GM23338 (cell line): ENCODE measurements around the gene GRIN1. TPM values are rescaled to one million over a fixed set of nuclear protein-coding genes. Genes with fewer than 3 reads are reported as not detected.

Source experiments
- ATAC-seq: fragments of 200-7000 bp; cut with Tn5 transposase; 3 replicates; pipeline ENCODE4 v1.9.1; 2020
- DNase-seq: peaks from one replicate; pipeline ENCODE4 v3.0.0-alpha.2; 2015; ENCODE audit warnings: low spot score
- H2AFZ ChIP-seq: fragments of 200-600 bp; sonication (generic); 2 replicates; pipeline ENCODE4 v1.8.0; 2016; ENCODE audit warnings: antibody characterized with exemption, mild to moderate bottlenecking, moderate library complexity
- H3F3A ChIP-seq: fragments of 200-600 bp; sonication (generic); replicated peaks from 2 replicates; pipeline ENCODE4 v1.8.0; 2017; ENCODE audit warnings: antibody characterized with exemption, mixed run types, low read depth
- H3K27ac ChIP-seq: fragments of 200-600 bp; sonication (generic); 2 replicates; pipeline ENCODE4 v1.6.1; 2016; ENCODE audit warnings: low read depth
- H3K27me3 ChIP-seq: fragments of 200-600 bp; sonication (generic); 2 replicates; pipeline ENCODE4 v1.8.0; 2016; ENCODE audit warnings: mild to moderate bottlenecking, mixed run types, moderate library complexity; ENCODE audit not compliant: insufficient read depth
- H3K36me3 ChIP-seq: fragments of 200-600 bp; sonication (generic); 2 replicates; pipeline ENCODE4 v1.8.0; 2016; ENCODE audit warnings: mild to moderate bottlenecking; ENCODE audit not compliant: insufficient read depth
- H3K4me1 ChIP-seq: fragments of 200-600 bp; sonication (generic); 2 replicates; pipeline ENCODE4 v1.8.0; 2016; ENCODE audit warnings: mild to moderate bottlenecking, moderate library complexity; ENCODE audit not compliant: insufficient read depth
- H3K4me2 ChIP-seq: fragments of 200-600 bp; sonication (generic); 2 replicates; pipeline ENCODE4 v1.7.1; 2017; ENCODE audit warnings: mixed run types
- H3K4me3 ChIP-seq: fragments of 200-600 bp; sonication (generic); 2 replicates; pipeline ENCODE4 v1.6.1; 2016; ENCODE audit warnings: mixed run types
- H3K79me2 ChIP-seq: fragments of 200-600 bp; sonication (generic); replicated peaks from 2 replicates; pipeline ENCODE4 v1.8.0; 2017; ENCODE audit warnings: mild to moderate bottlenecking; ENCODE audit not compliant: insufficient read depth
- H3K9me2 ChIP-seq: fragments of 200-600 bp; sonication (generic); 2 replicates; pipeline ENCODE4 v1.8.0; 2017; ENCODE audit not compliant: insufficient read depth
- H4K20me1 ChIP-seq: fragments of 200-600 bp; sonication (generic); replicated peaks from 2 replicates; pipeline ENCODE4 v1.8.0; 2017; ENCODE audit warnings: mild to moderate bottlenecking; ENCODE audit not compliant: insufficient read depth
- H3K27ac Mint-ChIP-seq: 2 replicates; pipeline ENCODE4 v1.8.0; 2020; ENCODE audit warnings: inconsistent platforms, mild to moderate bottlenecking, moderate library complexity, mixed read lengths
- H3K27me3 Mint-ChIP-seq: 3 replicates; pipeline ENCODE4 v1.8.0; 2022; ENCODE audit warnings: low read depth, mild to moderate bottlenecking, moderate library complexity, mixed read lengths, inconsistent platforms; ENCODE audit not compliant: insufficient read depth, poor library complexity
- H3K36me3 Mint-ChIP-seq: 3 replicates; pipeline ENCODE4 v1.8.0; 2021; ENCODE audit warnings: low read depth, mild to moderate bottlenecking, inconsistent platforms, moderate library complexity, mixed read lengths
- H3K4me1 Mint-ChIP-seq: 3 replicates; pipeline ENCODE4 v1.8.0; 2020; ENCODE audit warnings: mild to moderate bottlenecking, inconsistent platforms, mixed read lengths
- H3K4me3 Mint-ChIP-seq: 3 replicates; pipeline ENCODE4 v1.8.0; 2021; ENCODE audit warnings: moderate library complexity, mild to moderate bottlenecking, inconsistent platforms, mixed read lengths
- H3K9me3 Mint-ChIP-seq: 3 replicates; pipeline ENCODE4 v1.8.0; 2020; ENCODE audit warnings: moderate library complexity, mild to moderate bottlenecking, inconsistent platforms, mixed read lengths
- CREB1 ChIP-seq: fragments of 250-450 bp; sonication (Bioruptor Pico); IDR thresholded peaks from 2 replicates; pipeline ENCODE4 v1.5.0; 2020; ENCODE audit warnings: low read depth, mild to moderate bottlenecking, moderate library complexity
- EZH2 ChIP-seq: fragments of 200-600 bp; sonication (generic); IDR thresholded peaks from one replicate; pipeline ENCODE4 v1.8.0; 2017; ENCODE audit warnings: antibody characterized with exemption, mild to moderate bottlenecking, low read depth; ENCODE audit not compliant: unreplicated experiment
- EZH2phosphoT487 ChIP-seq: fragments of 200-600 bp; sonication (generic); IDR thresholded peaks from one replicate; pipeline ENCODE4 v1.8.1; 2018; ENCODE audit warnings: antibody characterized with exemption; ENCODE audit not compliant: unreplicated experiment
- JUNB ChIP-seq: IDR thresholded peaks from one replicate; pipeline ENCODE4 v1.6.1; 2016; ENCODE audit warnings: antibody characterized with exemption; ENCODE audit not compliant: unreplicated experiment
- NANOG ChIP-seq: IDR thresholded peaks from 2 replicates; pipeline ENCODE4 v1.6.1; 2016; ENCODE audit warnings: antibody characterized with exemption, borderline replicate concordance
- POLR2AphosphoS5 ChIP-seq: IDR thresholded peaks from 2 replicates; pipeline ENCODE4 v1.6.1; 2016; ENCODE audit warnings: antibody characterized with exemption, low read depth
- STAT1 ChIP-seq: IDR thresholded peaks from one replicate; pipeline ENCODE4 v1.6.1; 2016; ENCODE audit warnings: antibody characterized with exemption; ENCODE audit not compliant: unreplicated experiment
- ZNF114 ChIP-seq: fragments of 250-450 bp; sonication (Bioruptor Pico); IDR thresholded peaks from 2 replicates; pipeline ENCODE4 v1.5.0; 2020; ENCODE audit warnings: mild to moderate bottlenecking, moderate library complexity
- ZNF331 ChIP-seq: fragments of 250-450 bp; sonication (Bioruptor Pico); IDR thresholded peaks from 2 replicates; pipeline ENCODE4 v1.5.0; 2020; ENCODE audit warnings: low read depth, mild to moderate bottlenecking, moderate library complexity
- polyA plus RNA-seq: library from polyadenylated mRNA; unstranded; fragments of >200 nt; fragmentation: Nextera tagmentation; extraction: Ambion mirVana; gene quantifications from 2 replicates; pipeline ENCODE4 v1.2.1, GENCODE V29; 2016
- total RNA-seq: library from RNA; depleted of rRNA; stranded (reverse); fragments of >200 nt; shearing (Covaris generic); gene quantifications from 2 replicates; pipeline ENCODE4 v1.2.3, GENCODE V29; 2014
- TF ChIP-seq, protein P1 (sequence below): fragments of 250-450 bp; sonication (Bioruptor Pico); IDR thresholded peaks from 2 replicates; pipeline ENCODE4 v1.5.0; 2020; ENCODE audit warnings: mild to moderate bottlenecking, moderate library complexity
- TF ChIP-seq, protein P2 (sequence below): IDR thresholded peaks from one replicate; pipeline ENCODE4 v1.6.1; 2018; ENCODE audit warnings: antibody characterized with exemption; ENCODE audit not compliant: unreplicated experiment
- TF ChIP-seq, protein P3 (sequence below), 2 experiments: fragments of 200-600 bp in 1 of 2; sonication (generic) in 1 of 2; conservative IDR thresholded peaks; 2 replicates each; pipeline versions ENCODE4 v1.5.1 to v1.6.1; 2016 to 2017; ENCODE audit warnings: antibody characterized with exemption in 2 of 2, low read depth in 2 of 2, mild to moderate bottlenecking in 2 of 2, moderate library complexity in 1 of 2
- TF ChIP-seq, protein P4 (sequence below): IDR thresholded peaks from 2 replicates; pipeline ENCODE4 v1.6.1; 2016; ENCODE audit warnings: antibody characterized with exemption

GRIN1 gene
- total and polyA plus RNA-seq, 2 experiments from 2014 or later = 2.7 to 5.5 TPM

DNA sequence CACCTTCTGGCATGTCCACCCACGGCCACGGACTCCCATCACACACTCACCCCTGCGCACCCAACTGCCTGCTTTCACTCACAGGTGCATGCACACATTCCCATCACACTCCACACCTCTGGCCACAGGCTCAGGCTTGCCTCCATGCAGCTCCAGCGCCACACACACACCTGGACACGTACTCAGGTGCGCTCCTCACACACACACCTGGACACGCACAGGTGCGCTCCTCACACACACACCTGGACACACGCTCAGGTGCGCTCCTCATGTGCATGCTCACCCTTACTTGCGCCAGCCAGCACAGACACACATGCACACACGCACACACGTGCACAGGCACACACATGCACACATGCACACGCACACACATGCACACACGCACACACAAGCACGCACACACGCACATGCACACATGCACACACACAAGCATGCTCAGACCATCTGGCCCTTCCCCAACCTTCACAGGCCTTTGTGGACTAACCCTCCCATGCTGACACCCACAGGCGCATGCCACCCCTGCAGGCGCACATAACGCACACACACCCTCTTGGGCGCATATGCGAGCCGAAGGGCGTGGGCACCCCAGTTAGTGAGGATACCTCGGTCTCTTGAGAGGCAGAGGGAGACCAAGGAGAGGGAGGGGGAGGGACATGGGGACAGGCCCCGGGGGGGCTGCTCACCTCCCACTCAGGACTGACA, 8.3 kb downstream of the GRIN1 start:
- H3K9me2 ChIP-seq = no peaks in the 10 kb centered on the region
- no peak overlapping the region for H3K27ac Mint-ChIP-seq
- H3K9me3 Mint-ChIP-seq = peaks cover 13% of the 10 kb centered on the region; the same call in 2 of the 3 replicates
- H3K79me2 ChIP-seq = no peaks in the 10 kb centered on the region
- H3K4me3 Mint-ChIP-seq = no peak overlapping the region
- no peaks in the 10 kb centered on the region for H3K27me3 ChIP-seq
- peaks cover 5% of the 10 kb centered on the region for H3F3A ChIP-seq
- TF ChIP-seq JUNB (no peak), POLR2AphosphoS5 (no peak), NANOG (no peak), EZH2phosphoT487 (no peak), ZNF331 (no peak), CREB1 (CRISPR knock-in tag) (no peak), EZH2 (no peak), ZNF114 (CRISPR knock-in tag) (no peak), STAT1 (no peak)
- TF ChIP-seq, protein P1, sequence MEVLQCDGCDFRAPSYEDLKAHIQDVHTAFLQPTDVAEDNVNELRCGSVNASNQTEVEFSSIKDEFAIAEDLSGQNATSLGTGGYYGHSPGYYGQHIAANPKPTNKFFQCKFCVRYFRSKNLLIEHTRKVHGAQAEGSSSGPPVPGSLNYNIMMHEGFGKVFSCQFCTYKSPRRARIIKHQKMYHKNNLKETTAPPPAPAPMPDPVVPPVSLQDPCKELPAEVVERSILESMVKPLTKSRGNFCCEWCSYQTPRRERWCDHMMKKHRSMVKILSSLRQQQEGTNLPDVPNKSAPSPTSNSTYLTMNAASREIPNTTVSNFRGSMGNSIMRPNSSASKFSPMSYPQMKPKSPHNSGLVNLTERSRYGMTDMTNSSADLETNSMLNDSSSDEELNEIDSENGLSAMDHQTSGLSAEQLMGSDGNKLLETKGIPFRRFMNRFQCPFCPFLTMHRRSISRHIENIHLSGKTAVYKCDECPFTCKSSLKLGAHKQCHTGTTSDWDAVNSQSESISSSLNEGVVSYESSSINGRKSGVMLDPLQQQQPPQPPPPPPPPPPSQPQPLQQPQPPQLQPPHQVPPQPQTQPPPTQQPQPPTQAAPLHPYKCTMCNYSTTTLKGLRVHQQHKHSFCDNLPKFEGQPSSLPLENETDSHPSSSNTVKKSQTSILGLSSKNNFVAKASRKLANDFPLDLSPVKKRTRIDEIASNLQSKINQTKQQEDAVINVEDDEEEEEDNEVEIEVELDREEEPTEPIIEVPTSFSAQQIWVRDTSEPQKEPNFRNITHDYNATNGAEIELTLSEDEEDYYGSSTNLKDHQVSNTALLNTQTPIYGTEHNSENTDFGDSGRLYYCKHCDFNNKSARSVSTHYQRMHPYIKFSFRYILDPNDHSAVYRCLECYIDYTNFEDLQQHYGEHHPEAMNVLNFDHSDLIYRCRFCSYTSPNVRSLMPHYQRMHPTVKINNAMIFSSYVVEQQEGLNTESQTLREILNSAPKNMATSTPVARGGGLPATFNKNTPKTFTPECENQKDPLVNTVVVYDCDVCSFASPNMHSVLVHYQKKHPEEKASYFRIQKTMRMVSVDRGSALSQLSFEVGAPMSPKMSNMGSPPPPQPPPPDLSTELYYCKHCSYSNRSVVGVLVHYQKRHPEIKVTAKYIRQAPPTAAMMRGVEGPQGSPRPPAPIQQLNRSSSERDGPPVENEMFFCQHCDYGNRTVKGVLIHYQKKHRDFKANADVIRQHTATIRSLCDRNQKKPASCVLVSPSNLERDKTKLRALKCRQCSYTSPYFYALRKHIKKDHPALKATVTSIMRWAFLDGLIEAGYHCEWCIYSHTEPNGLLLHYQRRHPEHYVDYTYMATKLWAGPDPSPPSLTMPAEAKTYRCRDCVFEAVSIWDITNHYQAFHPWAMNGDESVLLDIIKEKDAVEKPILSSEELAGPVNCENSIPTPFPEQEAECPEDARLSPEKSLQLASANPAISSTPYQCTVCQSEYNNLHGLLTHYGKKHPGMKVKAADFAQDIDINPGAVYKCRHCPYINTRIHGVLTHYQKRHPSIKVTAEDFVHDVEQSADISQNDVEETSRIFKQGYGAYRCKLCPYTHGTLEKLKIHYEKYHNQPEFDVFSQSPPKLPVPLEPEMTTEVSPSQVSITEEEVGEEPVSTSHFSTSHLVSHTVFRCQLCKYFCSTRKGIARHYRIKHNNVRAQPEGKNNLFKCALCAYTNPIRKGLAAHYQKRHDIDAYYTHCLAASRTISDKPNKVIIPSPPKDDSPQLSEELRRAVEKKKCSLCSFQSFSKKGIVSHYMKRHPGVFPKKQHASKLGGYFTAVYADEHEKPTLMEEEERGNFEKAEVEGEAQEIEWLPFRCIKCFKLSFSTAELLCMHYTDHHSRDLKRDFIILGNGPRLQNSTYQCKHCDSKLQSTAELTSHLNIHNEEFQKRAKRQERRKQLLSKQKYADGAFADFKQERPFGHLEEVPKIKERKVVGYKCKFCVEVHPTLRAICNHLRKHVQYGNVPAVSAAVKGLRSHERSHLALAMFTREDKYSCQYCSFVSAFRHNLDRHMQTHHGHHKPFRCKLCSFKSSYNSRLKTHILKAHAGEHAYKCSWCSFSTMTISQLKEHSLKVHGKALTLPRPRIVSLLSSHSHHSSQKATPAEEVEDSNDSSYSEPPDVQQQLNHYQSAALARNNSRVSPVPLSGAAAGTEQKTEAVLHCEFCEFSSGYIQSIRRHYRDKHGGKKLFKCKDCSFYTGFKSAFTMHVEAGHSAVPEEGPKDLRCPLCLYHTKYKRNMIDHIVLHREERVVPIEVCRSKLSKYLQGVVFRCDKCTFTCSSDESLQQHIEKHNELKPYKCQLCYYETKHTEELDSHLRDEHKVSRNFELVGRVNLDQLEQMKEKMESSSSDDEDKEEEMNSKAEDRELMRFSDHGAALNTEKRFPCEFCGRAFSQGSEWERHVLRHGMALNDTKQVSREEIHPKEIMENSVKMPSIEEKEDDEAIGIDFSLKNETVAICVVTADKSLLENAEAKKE (CRISPR knock-in tag) = no peak
- TF ChIP-seq, protein P2, sequence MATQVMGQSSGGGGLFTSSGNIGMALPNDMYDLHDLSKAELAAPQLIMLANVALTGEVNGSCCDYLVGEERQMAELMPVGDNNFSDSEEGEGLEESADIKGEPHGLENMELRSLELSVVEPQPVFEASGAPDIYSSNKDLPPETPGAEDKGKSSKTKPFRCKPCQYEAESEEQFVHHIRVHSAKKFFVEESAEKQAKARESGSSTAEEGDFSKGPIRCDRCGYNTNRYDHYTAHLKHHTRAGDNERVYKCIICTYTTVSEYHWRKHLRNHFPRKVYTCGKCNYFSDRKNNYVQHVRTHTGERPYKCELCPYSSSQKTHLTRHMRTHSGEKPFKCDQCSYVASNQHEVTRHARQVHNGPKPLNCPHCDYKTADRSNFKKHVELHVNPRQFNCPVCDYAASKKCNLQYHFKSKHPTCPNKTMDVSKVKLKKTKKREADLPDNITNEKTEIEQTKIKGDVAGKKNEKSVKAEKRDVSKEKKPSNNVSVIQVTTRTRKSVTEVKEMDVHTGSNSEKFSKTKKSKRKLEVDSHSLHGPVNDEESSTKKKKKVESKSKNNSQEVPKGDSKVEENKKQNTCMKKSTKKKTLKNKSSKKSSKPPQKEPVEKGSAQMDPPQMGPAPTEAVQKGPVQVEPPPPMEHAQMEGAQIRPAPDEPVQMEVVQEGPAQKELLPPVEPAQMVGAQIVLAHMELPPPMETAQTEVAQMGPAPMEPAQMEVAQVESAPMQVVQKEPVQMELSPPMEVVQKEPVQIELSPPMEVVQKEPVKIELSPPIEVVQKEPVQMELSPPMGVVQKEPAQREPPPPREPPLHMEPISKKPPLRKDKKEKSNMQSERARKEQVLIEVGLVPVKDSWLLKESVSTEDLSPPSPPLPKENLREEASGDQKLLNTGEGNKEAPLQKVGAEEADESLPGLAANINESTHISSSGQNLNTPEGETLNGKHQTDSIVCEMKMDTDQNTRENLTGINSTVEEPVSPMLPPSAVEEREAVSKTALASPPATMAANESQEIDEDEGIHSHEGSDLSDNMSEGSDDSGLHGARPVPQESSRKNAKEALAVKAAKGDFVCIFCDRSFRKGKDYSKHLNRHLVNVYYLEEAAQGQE = no peak
- TF ChIP-seq, protein P3, sequence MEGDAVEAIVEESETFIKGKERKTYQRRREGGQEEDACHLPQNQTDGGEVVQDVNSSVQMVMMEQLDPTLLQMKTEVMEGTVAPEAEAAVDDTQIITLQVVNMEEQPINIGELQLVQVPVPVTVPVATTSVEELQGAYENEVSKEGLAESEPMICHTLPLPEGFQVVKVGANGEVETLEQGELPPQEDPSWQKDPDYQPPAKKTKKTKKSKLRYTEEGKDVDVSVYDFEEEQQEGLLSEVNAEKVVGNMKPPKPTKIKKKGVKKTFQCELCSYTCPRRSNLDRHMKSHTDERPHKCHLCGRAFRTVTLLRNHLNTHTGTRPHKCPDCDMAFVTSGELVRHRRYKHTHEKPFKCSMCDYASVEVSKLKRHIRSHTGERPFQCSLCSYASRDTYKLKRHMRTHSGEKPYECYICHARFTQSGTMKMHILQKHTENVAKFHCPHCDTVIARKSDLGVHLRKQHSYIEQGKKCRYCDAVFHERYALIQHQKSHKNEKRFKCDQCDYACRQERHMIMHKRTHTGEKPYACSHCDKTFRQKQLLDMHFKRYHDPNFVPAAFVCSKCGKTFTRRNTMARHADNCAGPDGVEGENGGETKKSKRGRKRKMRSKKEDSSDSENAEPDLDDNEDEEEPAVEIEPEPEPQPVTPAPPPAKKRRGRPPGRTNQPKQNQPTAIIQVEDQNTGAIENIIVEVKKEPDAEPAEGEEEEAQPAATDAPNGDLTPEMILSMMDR (conservative IDR thresholded peaks at IDR 0.05; ENCODE audit: low read depth in 2 of 2) = no peak
- TF ChIP-seq, protein P4, sequence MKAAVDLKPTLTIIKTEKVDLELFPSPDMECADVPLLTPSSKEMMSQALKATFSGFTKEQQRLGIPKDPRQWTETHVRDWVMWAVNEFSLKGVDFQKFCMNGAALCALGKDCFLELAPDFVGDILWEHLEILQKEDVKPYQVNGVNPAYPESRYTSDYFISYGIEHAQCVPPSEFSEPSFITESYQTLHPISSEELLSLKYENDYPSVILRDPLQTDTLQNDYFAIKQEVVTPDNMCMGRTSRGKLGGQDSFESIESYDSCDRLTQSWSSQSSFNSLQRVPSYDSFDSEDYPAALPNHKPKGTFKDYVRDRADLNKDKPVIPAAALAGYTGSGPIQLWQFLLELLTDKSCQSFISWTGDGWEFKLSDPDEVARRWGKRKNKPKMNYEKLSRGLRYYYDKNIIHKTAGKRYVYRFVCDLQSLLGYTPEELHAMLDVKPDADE = no peak
- H3K27ac ChIP-seq = no peak overlapping the region
- no peak overlapping the region for H3K4me3 ChIP-seq
- no peaks in the 10 kb centered on the region for H3K36me3 ChIP-seq
- no peaks in the 10 kb centered on the region; the same call in 1 of the 2 replicates for H4K20me1 ChIP-seq
- DNase-seq = no peak
- peaks cover 2% of the 10 kb centered on the region; the same call in 1 of the 3 replicates for H3K4me1 Mint-ChIP-seq
- H3K27me3 Mint-ChIP-seq = peaks cover 14% of the 10 kb centered on the region
- H3K36me3 Mint-ChIP-seq = no peaks in the 10 kb centered on the region
- no peak overlapping the region for H3K4me2 ChIP-seq
- no peak for ATAC-seq
- no peaks in the 10 kb centered on the region for H3K4me1 ChIP-seq
- H2AFZ ChIP-seq = no peak overlapping the region
